GM12878 (cell line): ENCODE measurements around the gene SLC2A9. TPM values are rescaled to one million over a fixed set of nuclear protein-coding genes. Genes with fewer than 3 reads are reported as not detected.
"Not testable (repeated sequence)": the region's sequence is repeated elsewhere in the genome, so short reads cannot be mapped to it uniquely, and the experiment has no call there.

Source experiments
- ATAC-seq: fragments of 200-7000 bp; cut with Tn5 transposase; 3 replicates; pipeline ENCODE4 v1.9.1; 2020; ENCODE audit warnings: mild to moderate bottlenecking, moderate library complexity
- BruUV-seq: library from RNA; stranded (reverse); fragments of 400-500 nt; replicated peaks from 2 replicates; lab custom pipeline; 2021; lab: Mats Ljungman, UMichigan
- CTCF ChIA-PET: fragments of 300-600 bp; sonication (Branson Sonifier 250); formaldehyde crosslinking; extraction: SDS; loops from one replicate; lab custom pipeline; 2021; ENCODE audit warnings: inconsistent platforms; lab: Yijun Ruan, JAX
- POLR2A ChIA-PET: fragments of 350-600 bp; formaldehyde crosslinking; extraction: SDS; loops from one replicate; lab custom pipeline; 2021; ENCODE audit warnings: inconsistent platforms; lab: Charles Lee
- RAD21 ChIA-PET: fragments of 300-600 bp; sonication (Branson Sonifier 250); formaldehyde crosslinking; loops from one replicate; lab custom pipeline; 2023; ENCODE audit warnings: antibody characterized with exemption; ENCODE audit not compliant: unreplicated experiment; lab: Charles Lee
- SMC1A ChIA-PET: fragments of 300-600 bp; sonication (Branson Sonifier 250); formaldehyde crosslinking; loops from one replicate; lab custom pipeline; 2023; ENCODE audit not compliant: unreplicated experiment, uncharacterized antibody; lab: Charles Lee
- DNase-seq: peaks from one replicate; pipeline ENCODE4 v3.0.0-alpha.2; 2011; ENCODE audit warnings: low read depth, low spot score
- FAIRE-seq: peaks from 3 replicates; lab custom pipeline; 2011; peaks lifted over from hg19 to GRCh38; lab: Jason Lieb, UNC
- H2AFZ ChIP-seq: 2 replicates; pipeline ENCODE4 v1.6.0; 2011; ENCODE audit warnings: low read depth, low read length, control low read depth; ENCODE audit not compliant: control insufficient read depth
- H3K27ac ChIP-seq: 2 replicates; pipeline ENCODE4 v1.5.1; 2011; ENCODE audit warnings: control low read depth; ENCODE audit not compliant: control insufficient read depth, insufficient read depth
- H3K27me3 ChIP-seq, 2 experiments: replicated peaks in 1 of 2; 2 replicates each; pipeline versions ENCODE4 v1.6.0 to v1.6.1; 2011; ENCODE audit warnings: low read length in 1 of 2; ENCODE audit not compliant: control insufficient read depth in 2 of 2, insufficient read depth in 2 of 2
- H3K36me3 ChIP-seq, 2 experiments: 2 replicates each; pipeline ENCODE4 v1.5.1; 2011; ENCODE audit warnings: low read length in 1 of 2; ENCODE audit not compliant: control insufficient read depth in 2 of 2, insufficient read depth in 2 of 2
- H3K4me1 ChIP-seq: 2 replicates; pipeline ENCODE4 v1.6.1; 2011; ENCODE audit warnings: mild to moderate bottlenecking, low read length, moderate library complexity, mixed read lengths; ENCODE audit not compliant: control insufficient read depth, insufficient read depth
- H3K4me2 ChIP-seq: 2 replicates; pipeline ENCODE4 v1.6.0; 2011; ENCODE audit warnings: control low read depth; ENCODE audit not compliant: control insufficient read depth, insufficient read depth
- H3K4me3 ChIP-seq: fragments of 200-600 bp; sonication (generic); 2 replicates; pipeline ENCODE4 v1.5.1; 2016
- H3K79me2 ChIP-seq: 2 replicates; pipeline ENCODE4 v1.6.0; 2011; ENCODE audit warnings: low read length; ENCODE audit not compliant: control insufficient read depth, insufficient read depth
- H3K9ac ChIP-seq: 2 replicates; pipeline ENCODE4 v1.8.0; 2011; ENCODE audit warnings: low read length, control low read depth, mixed read lengths; ENCODE audit not compliant: control insufficient read depth, insufficient read depth
- H3K9me3 ChIP-seq: replicated peaks from 3 replicates; pipeline ENCODE4 v1.5.1; 2011; ENCODE audit warnings: mild to moderate bottlenecking, low read length; ENCODE audit not compliant: control insufficient read depth, insufficient read depth
- H4K20me1 ChIP-seq: 2 replicates; pipeline ENCODE4 v1.6.0; 2011; ENCODE audit not compliant: control insufficient read depth, insufficient read depth
- CHD1 ChIP-seq: IDR thresholded peaks from 2 replicates; pipeline ENCODE4 v1.6.1; 2012; ENCODE audit warnings: low read depth, low read length, improper control_type of control experiment
- E2F8 ChIP-seq: fragments of 450-650 bp; IDR thresholded peaks from 2 replicates; pipeline ENCODE4 v1.6.1; 2018; ENCODE audit warnings: mild to moderate bottlenecking, low read depth, moderate library complexity; ENCODE audit not compliant: partially characterized antibody
- IKZF1 ChIP-seq: fragments of 450-650 bp; conservative IDR thresholded peaks from 2 replicates; pipeline ENCODE4 v1.6.1; 2017; ENCODE audit warnings: antibody characterized with exemption, mild to moderate bottlenecking
- RAD51 ChIP-seq: fragments of 450-650 bp; IDR thresholded peaks from 2 replicates; pipeline ENCODE4 v1.6.1; 2016; ENCODE audit warnings: moderate library complexity, mild to moderate bottlenecking, inconsistent platforms
- ZNF384 ChIP-seq: IDR thresholded peaks from 2 replicates; pipeline ENCODE4 v1.6.1; 2012; ENCODE audit warnings: low read depth, mild to moderate bottlenecking, low read length, improper control_type of control experiment, borderline replicate concordance
- WGBS: methylation state at CpG from one replicate; pipeline ENCODE4 v1.1.6; 2016; ENCODE audit warnings: low lambda C conversion rate; ENCODE audit not compliant: insufficient replicate concordance, insufficient coverage; ENCODE audit errors: missing lambda C conversion rate; 5-methylcytosine and 5-hydroxymethylcytosine counted together
- in situ Hi-C: fragments of 300-500 bp; cut with MboI; formaldehyde crosslinking; loops from 9 replicates; pipeline ENCODE4 v1.14.3; 2018; ENCODE audit warnings: mixed read lengths
- intact Hi-C: fragments of 100-400 bp; cut with micrococcal nuclease; formaldehyde crosslinking; loops from one replicate; pipeline ENCODE4 v1.14.2; 2022; ENCODE audit not compliant: unreplicated experiment
- polyA plus RNA-seq, 11 experiments: library from polyadenylated mRNA; depleted of rRNA in 4 of 11; unstranded in 6 of 11; stranded (reverse) in 5 of 11; fragments of >200 nt; fragmentation: Nextera tagmentation in 4 of 11; fragmentation: Illumina TruSeq in 1 of 11; extraction: Ambion mirVana in 4 of 11; extraction: Trizol in 1 of 11; gene quantifications; 1 replicate in 1 of 11; 2 replicates in 10 of 11; pipeline versions ENCODE4 v1.2.1 to v1.2.3, GENCODE V29; 2011 to 2016; ENCODE audit warnings: inconsistent platforms in 2 of 11, missing spikeins in 2 of 11, low read depth in 1 of 11
- total RNA-seq, 4 experiments: library from RNA; depleted of rRNA in 3 of 4; stranded (reverse); fragments of >200 nt in 3 of 4; fragmentation: Illumina TruSeq in 1 of 4; extraction: Trizol in 1 of 4; gene quantifications; 2 replicates each; pipeline versions ENCODE4 v1.2.1 to v1.2.3, GENCODE V29; 2013 to 2021

SLC2A9 gene
- total and polyA plus RNA-seq, 10 of the 15 experiments (the other 5 are each of a cell fraction or from before 2014, with no cell fraction given), result 0.28 to 2.8 (median 1.2) TPM

DNA sequence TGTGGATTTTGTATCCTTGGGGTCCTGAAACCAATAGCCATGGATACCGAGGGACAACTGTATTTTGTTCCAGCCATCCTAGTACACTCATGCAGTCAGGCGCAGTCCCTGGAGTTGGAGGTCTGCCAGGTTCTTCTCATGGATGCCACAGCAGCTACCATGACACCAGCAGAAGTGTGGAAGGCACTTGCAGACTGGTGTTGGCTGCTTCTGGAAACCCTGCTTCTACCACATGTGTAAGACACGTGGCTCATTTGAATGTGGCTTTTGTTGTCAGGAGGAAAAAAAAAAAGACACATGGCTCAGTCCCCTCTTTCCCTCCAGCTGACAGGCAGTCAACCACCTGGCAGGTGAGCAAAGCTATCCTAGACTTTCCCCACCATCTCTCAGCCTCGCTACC lies 220.4 kb downstream of the SLC2A9 start:
- Histone ChIP-seq H3K36me3 (no peaks in the 10 kb centered on the region), H3K9me3 (no peaks in the 10 kb centered on the region), H3K27ac (no peak overlapping the region), H3K27me3 (no peaks in the 10 kb centered on the region), H3K79me2 (no peaks in the 10 kb centered on the region), H3K9ac (no peak overlapping the region), H4K20me1 (no peaks in the 10 kb centered on the region), H2AFZ (no peak overlapping the region), H3K4me3 (no peak overlapping the region), H3K4me2 (no peak overlapping the region), H3K4me1 (no peaks in the 10 kb centered on the region)
- TF ChIP-seq RAD51 (peak; percentile 43; the same call in 1 of the 2 replicates), E2F8 (no peak), IKZF1 (no peak), ZNF384 (peak; percentile 38; the same call in 1 of the 2 replicates), CHD1 (no peak)
- 30% methylated on average over 4 of the region's 4 CpGs for WGBS
- in situ Hi-C loops (no loop called here), intact Hi-C loops (no loop called here)
- BruUV-seq, result no TSS peak
- ChIA-PET SMC1A (interaction anchor here (1.0 to 1.5 kb wide), 3 partner anchors 16 to 215 kb away, joined by 3 to 4 read pairs (median 3); no protein-coding TSS in a partner anchor), POLR2A (interaction anchor here (0.7 kb wide), 1 partner anchor 15 kb away, joined by 3 read pairs; no protein-coding TSS in a partner anchor), CTCF (interaction anchor here (0.7 to 2.8 kb wide), 2 partner anchors 19 to 214 kb away, joined by 4 to 19 read pairs; no protein-coding TSS in a partner anchor), RAD21 (interaction anchor here (1.0 to 1.5 kb wide), 3 partner anchors 205 to 218 kb away, joined by 3 to 6 read pairs (median 3); no protein-coding TSS in a partner anchor)
- FAIRE-seq, result no peak
- ATAC-seq, result peak; percentile 22; the same call in 2 of the 3 replicates
- no peak for DNase-seq

GRCh38 chr4:9796641-9797040 lies 224.7 kb downstream of the SLC2A9 start:
- intact Hi-C loops, H3K4me1 ChIP-seq, FAIRE-seq, H3K9me3 ChIP-seq, in situ Hi-C loops, H3K27ac ChIP-seq, CTCF ChIA-PET, RAD21 ChIA-PET, H3K36me3 ChIP-seq, DNase-seq, SMC1A ChIA-PET, ATAC-seq, POLR2A ChIA-PET, H3K79me2 ChIP-seq, H4K20me1 ChIP-seq, BruUV-seq, H3K4me2 ChIP-seq, H3K4me3 ChIP-seq, H2AFZ ChIP-seq, H3K27me3 ChIP-seq, H3K9ac ChIP-seq: not testable (repeated sequence)
- whole genome bisulfite sequencing, result 22% methylated on average over 2 of the region's 2 CpGs
